HFFc6 (cell line): ENCODE results near the gene MAP2K6. TPM values are rescaled to one million over a fixed set of nuclear protein-coding genes. Genes with fewer than 3 reads are reported as not detected.

ENCODE experiments used
- DNase-seq: peaks from one replicate; pipeline ENCODE4 v3.0.0-alpha.2; 2018
- H3K27ac Mint-ChIP-seq: 2 replicates; pipeline ENCODE4 v1.8.0; 2020; ENCODE audit warnings: mild to moderate bottlenecking, mixed read lengths
- H3K27me3 Mint-ChIP-seq: 2 replicates; pipeline ENCODE4 v1.8.0; 2021; ENCODE audit warnings: mild to moderate bottlenecking, moderate library complexity, mixed read lengths; ENCODE audit not compliant: insufficient read depth
- H3K36me3 Mint-ChIP-seq: 2 replicates; pipeline ENCODE4 v1.8.0; 2021; ENCODE audit warnings: low read depth, mixed read lengths
- H3K4me1 Mint-ChIP-seq: 2 replicates; pipeline ENCODE4 v1.8.0; 2020; ENCODE audit warnings: low read depth, mixed read lengths
- H3K4me3 Mint-ChIP-seq: 2 replicates; pipeline ENCODE4 v1.8.0; 2020; ENCODE audit warnings: mild to moderate bottlenecking, moderate library complexity, mixed read lengths
- H3K9me3 Mint-ChIP-seq: 2 replicates; pipeline ENCODE4 v1.8.0; 2020; ENCODE audit warnings: mild to moderate bottlenecking, mixed read lengths
- CTCF ChIP-seq: fragments of 200-600 bp; sonication (generic); IDR thresholded peaks from 2 replicates; pipeline ENCODE4 v1.5.0; 2021; ENCODE audit warnings: antibody characterized with exemption, mild to moderate bottlenecking
- total RNA-seq, 6 experiments: library from RNA; stranded (reverse); fragmentation: NEBNext Ultra II Directional; extraction: Animal tissue kit (Norgen Biotek cat#: 25700); gene quantifications; 2 replicates in 1 of 6; 3 replicates in 5 of 6; pipeline ENCODE4 v1.2.3, GENCODE V29; 2021

MAP2K6 gene
- total RNA-seq, 6 experiments from 2014 or later: 0.06 to 0.66 (median 0.09) TPM; not detected in 1

- Mint-ChIP-seq H3K4me1 (no peaks in the 10 kb centered on the region; the same call in 1 of the 2 replicates), H3K27me3 (0 out of 2 replicates have a peak, but pooled peaks cover 2% of the 10 kb centered on the region), H3K27ac (no peak overlapping the region), H3K4me3 (no peak overlapping the region), H3K36me3 (no peaks in the 10 kb centered on the region; the same call in 1 of the 2 replicates), H3K9me3 (peaks cover 4% of the 10 kb centered on the region; the same call in 1 of the 2 replicates)
- DNase-seq: no peak
- no peak for TF ChIP-seq CTCF
Observed at GRCh38 chr17:69466451-69466850, 52.0 kb downstream of the MAP2K6 start.

GRCh38 chr17:69466905-69467667 lies 52.6 kb downstream of the MAP2K6 start:
- Mint-ChIP-seq H3K4me1 (no peaks in the 10 kb centered on the region; the same call in 1 of the 2 replicates), H3K4me3 (no peak overlapping the region), H3K9me3 (peaks cover 4% of the 10 kb centered on the region; the same call in 1 of the 2 replicates), H3K27ac (no peak overlapping the region), H3K36me3 (no peaks in the 10 kb centered on the region; the same call in 1 of the 2 replicates), H3K27me3 (0 out of 2 replicates have a peak, but pooled peaks cover under 1% of the 10 kb centered on the region)
- no peak for DNase-seq
- TF ChIP-seq CTCF: no peak

- no peaks in the 10 kb centered on the region; the same call in 1 of the 2 replicates for H3K4me1 Mint-ChIP-seq
- no peak overlapping the region for H3K4me3 Mint-ChIP-seq
- DNase-seq: no peak
- H3K27ac Mint-ChIP-seq: no peak overlapping the region
- peaks cover 4% of the 10 kb centered on the region; the same call in 1 of the 2 replicates for H3K9me3 Mint-ChIP-seq
- TF ChIP-seq CTCF: no peak
- H3K27me3 Mint-ChIP-seq: no peaks in the 10 kb centered on the region
- no peaks in the 10 kb centered on the region; the same call in 1 of the 2 replicates for H3K36me3 Mint-ChIP-seq
Observed at GRCh38 chr17:69468207-69468606, 53.7 kb downstream of the MAP2K6 start.

- H3K9me3 Mint-ChIP-seq: peaks cover 8% of the 10 kb centered on the region
- H3K36me3 Mint-ChIP-seq: no peaks in the 10 kb centered on the region; the same call in 1 of the 2 replicates
- no peak overlapping the region for H3K27ac Mint-ChIP-seq
- TF ChIP-seq CTCF: no peak
- DNase-seq: no peak
- H3K27me3 Mint-ChIP-seq: no peaks in the 10 kb centered on the region
- H3K4me3 Mint-ChIP-seq: no peak overlapping the region
- peaks cover 15% of the 10 kb centered on the region; the same call in 1 of the 2 replicates for H3K4me1 Mint-ChIP-seq
Observed at GRCh38 chr17:69470702-69471101, 56.2 kb downstream of the MAP2K6 start.

GRCh38 chr17:69471406-69471805 lies 56.9 kb downstream of the MAP2K6 start:
- DNase-seq: no peak
- TF ChIP-seq CTCF: no peak
- Mint-ChIP-seq H3K36me3 (no peaks in the 10 kb centered on the region; the same call in 1 of the 2 replicates), H3K4me1 (peaks cover 15% of the 10 kb centered on the region; the same call in 1 of the 2 replicates), H3K9me3 (peaks cover 8% of the 10 kb centered on the region), H3K4me3 (no peak overlapping the region), H3K27ac (no peak overlapping the region), H3K27me3 (no peaks in the 10 kb centered on the region)
